Hematopoietic multipotent progenitor cell treated with erythropoietin and hydrocortisone succinate and interleukin-3 and kit ligand, for 8 days (in vitro differentiated cells): ENCODE results near the gene ZC3H6.
"Not testable (repeated sequence)": the region's sequence is repeated elsewhere in the genome, so short reads cannot be mapped to it uniquely, and the experiment has no call there.

Experiments
- DNase-seq: peaks from one replicate; pipeline ENCODE4 v3.0.0-alpha.2; 2015

ZC3H6 gene

DNA sequence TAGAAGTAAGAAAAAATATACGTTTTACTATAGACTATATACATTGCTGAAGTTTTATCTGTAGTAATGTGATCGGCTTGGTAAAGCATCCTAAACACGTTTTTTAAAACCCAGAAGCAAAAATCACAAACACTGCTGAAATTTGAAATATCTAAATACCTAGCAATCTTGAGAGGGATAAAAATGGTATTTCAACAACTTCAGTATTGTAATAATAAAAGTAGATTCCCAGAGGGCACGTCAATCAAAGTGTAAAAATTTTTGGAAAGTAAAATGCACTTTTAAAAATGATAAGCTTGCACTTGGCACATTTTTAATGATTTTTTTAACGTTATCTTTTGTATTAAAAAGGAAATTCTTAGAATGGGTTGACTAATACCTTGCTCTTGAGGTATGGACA, 1.6 kb downstream of the ZC3H6 start:
- no peak for DNase-seq

DNA sequence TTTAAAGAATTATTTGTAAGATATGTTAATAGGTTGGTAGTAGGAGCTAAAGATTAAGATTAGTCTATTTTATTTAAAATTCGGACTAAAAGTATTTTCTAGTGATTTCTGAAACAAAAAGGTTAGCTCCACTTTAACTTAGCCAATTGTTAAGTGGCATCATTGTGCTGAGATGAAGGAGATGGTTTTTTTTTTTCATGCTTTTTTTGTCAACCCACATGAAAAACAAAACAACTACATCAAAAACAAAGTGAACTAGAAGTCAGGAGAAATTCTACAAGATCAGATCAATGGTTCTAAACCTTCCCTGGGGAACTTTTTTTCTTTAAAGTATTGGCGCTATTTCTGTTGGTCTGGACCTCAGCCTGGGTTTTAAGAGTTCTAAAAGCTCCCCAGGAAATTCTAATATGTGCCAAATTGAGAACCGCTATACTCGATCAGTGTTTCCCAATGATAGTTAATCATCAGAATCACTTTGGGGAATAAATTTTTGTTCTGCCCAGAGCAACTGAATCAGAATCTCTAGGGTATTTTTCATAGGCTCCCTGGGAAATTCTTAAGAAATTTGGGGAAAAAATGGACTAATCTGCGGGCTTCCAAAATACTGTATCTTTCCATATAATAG, 2.3 kb downstream of the ZC3H6 start:
- DNase-seq: no peak

DNA sequence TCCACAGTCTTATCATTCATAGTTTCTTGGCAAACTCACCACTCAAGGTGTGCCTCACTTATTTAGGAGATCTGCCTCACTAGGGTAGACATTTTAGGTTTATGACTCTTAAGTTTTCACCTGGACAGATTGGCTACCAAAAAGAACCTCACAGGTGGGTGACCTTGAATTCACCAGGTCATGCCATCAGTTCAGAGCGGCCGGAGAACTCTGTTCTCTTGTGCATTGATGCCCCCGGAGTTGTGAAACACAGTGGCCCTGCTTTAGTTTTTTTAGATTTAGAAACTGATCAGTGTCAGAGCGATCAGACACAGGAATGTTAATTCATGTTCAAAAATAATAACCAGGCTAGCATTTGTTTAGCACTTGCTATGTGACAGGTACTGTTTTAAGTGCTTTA, 6.7 kb downstream of the ZC3H6 start:
- DNase-seq: not testable (repeated sequence)

DNA sequence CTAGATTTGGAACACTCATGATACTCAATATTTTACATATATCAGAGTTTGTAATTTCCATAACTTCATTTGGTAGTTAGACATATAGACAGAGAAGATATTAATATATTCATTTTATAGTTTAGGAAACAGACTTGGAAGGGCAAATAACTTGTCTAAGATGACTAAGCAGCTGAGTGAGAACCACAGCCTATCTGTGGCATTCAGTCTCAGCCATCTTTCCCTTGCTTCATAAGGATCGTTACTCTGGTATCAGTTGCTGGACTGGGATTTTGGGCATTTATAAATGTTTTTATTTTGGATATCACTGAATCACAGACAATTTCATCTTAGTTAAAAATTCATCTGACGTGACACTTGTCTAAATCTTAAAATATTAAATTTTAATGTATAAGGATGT, 8.1 kb downstream of the ZC3H6 start:
- DNase-seq: not testable (repeated sequence)

DNA sequence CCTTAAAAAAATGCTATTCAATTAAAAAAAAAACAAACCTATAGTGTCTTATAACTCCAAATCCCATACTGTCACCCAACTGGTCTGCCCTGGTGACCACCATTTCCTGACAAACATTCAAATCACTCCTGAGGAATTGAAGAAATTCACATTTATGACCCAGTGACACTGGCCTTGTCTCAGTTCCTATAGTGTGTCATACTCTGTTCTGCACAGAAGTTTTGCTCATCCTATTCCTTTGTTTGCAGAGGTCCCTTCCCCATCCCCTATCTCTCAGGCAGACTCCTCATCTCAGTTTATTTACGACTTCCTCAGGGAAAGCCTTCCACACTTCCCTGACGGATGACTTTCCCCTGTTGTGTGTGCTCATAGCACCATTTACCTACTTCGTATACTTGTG, 14.7 kb downstream of the ZC3H6 start:
- no peak for DNase-seq

DNA sequence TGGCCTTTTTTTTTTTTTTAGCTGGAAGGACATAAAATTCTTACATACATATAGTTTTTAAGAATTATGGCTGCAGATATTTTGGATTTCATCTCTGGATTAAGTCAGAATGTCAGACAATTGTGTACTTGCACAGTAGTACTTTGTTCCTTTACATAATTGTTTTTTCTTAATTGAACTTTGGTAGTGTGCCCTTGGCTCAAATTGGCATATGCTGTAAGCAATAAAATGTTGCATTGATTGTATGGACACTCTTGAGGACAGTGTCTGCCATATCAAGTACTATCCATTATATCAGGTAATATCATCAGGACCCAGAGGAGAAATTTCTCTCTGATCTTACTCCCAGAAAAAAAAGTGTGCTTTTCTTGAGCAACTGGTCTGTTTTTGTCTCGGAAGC, 15.3 kb downstream of the ZC3H6 start:
- no peak for DNase-seq

DNA sequence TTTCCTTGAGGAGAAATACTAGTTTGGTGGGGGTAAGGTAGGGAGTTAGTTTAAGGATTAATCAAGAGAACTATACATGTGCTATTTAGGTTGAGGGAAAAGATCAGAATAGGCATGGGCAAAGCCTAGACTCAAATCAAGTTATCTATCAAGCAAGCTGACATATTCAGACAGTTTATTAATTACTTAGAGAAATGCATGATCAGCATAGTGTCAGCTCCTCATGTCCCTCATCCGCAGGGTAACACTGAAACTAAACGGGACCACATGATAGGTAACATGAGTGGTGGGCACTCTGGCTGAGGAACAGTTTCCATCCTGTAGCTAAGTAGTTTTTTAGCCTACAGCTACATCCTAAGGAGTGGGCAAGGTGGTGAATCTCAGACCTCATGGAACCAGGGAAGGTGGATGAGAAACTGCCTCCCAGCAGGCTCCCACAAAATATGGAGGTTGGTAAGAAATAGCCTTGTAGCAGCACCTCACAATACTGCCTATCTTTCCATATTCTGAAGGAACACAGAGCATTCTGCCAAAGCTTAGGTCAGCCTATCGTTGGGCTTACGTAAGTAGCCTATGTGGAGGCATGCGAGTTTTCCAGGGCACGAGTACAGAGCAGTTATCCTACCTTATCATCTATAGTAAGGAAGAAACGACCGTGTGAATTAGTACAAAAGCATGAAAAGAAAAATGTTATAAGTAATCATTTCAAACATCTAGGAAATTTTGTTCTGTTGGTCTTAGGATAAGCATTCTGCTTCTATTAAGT, 18.4 kb downstream of the ZC3H6 start:
- no peak for DNase-seq

DNA sequence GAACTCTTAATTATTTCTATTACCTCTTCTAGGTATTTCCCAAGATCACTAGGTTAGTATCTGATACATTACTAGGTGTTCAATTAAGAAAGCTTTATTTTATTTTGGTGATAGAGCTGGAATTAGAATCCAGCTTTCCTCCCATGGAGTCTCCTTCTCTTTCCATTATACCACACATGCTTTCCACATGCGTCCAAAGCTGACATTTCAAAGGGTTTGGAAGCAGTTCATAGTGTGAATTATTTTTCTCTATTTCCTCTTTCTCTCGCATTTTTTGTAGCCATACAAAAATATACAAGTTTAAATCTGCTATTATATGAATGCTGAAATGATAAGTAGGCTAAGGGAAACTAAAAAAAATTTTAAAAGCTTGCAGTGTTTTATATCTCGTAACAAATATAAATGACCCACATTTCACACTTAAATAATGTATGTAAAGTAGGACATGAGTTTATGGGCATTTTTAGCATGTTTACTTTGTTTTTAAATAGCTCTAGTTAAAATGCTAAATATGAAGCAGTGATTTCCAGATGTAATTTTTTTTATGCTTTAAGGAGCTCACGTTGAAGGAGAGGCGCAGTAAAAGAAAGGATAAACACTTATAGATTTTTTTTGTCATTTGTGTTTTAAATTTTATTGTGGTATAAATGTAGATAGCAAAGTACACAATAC, 20.1 kb downstream of the ZC3H6 start:
- DNase-seq: no peak

DNA sequence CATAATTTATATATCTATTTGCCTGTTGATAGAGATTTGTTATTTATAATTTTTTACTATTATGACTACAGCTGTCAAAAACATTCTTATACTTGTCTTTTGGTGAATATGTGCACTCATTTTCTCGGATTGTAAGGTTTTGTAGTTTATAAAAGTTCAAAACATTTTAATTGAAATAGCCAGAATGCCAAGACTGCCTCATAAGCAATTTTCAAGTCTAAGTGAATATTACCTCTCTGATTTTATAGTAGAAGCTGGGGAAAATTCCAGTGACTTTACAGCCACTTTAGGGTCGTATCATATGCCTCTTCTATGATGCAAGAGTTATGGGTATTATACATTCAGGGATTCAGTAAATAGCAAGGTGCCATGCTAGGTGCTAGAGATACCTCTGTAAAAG, 21.0 kb downstream of the ZC3H6 start:
- DNase-seq: no peak

DNA sequence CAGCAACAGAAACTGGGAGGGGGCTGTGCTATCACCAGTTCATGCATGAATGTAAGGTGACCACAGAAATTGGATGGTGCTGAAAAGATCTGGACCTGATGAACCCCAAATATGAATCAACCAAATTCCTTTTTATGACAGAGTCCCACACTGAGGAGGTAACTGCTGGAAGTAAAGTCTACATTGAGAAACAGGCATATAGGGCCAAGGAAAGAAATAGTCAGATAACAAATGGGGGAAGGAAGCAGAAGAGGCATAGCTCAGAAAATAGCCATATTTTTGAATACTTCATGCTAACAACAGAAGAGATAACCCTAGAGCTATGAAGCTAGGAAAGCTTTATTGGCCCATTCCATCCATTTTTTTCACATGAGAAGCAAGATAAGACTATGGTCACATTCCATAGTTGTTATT, 25.8 kb downstream of the ZC3H6 start:
- DNase-seq: peak; percentile 70

DNA sequence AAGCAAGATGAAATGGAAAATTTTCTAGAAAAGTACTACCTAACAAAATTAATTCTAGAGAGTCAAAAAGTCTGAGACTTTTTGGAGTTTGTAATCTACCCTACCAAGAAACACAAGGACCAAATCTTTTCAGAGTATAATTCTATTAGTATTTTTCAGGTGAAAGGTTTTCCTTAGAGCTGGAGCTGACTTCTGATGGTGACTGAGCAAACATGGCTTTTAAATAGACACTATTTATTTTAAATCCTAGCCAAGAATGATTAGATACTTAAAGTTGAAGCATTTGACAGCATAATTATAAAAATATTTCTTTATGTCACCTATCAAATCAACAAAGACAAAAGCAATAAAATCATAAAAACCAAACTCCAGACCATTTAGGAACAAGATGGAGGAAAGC, 26.6 kb downstream of the ZC3H6 start:
- DNase-seq: no peak

DNA sequence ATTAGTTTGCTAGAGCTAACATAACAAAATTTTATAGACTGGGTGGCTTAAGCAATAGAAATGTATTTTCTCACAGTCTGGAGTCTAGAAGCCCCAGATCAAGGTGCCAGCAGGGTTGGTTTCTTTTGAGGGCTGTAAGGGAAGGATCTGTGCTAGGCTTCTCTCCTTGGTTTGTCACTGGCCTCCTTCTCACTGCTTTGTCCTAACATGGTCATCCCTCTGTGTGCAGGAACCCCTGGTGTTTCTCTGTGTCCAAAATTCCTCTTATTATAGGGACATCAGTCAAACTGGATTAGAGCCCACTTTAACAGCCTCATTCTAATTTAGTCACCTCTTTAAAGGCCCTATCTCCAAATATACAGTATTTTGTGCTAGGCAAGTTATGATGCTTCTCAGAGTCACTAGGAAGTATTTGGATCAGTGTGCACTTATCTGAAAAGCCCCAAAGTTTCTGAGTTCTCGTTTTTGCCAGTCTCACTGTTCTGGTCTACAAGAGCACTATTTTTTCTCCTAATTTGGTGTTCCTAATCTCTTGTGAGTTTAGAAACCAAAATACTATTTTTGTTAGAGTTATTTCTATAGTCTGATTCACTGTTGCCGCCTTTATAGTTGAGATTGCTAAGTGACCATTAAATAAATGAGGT, 29.0 kb downstream of the ZC3H6 start:
- DNase-seq: peak; percentile 16

DNA sequence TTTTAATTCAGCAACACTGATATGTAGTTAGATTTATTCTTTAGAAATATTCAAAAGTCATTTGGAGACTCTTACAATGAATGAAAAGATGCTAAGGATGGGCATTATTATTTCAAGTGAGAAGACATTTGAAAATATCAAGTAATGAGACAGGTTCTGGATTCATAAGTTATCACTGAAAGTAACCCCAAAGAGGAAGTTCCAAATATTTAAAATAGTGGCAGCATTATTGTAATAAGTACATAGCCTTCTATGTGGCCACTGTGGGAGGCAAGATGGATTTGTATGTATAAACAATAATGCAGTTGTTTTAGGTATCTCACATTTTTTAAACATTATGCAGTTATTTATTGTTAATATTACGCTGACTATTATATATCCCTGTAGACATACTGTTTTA, 29.7 kb downstream of the ZC3H6 start:
- DNase-seq: no peak

DNA sequence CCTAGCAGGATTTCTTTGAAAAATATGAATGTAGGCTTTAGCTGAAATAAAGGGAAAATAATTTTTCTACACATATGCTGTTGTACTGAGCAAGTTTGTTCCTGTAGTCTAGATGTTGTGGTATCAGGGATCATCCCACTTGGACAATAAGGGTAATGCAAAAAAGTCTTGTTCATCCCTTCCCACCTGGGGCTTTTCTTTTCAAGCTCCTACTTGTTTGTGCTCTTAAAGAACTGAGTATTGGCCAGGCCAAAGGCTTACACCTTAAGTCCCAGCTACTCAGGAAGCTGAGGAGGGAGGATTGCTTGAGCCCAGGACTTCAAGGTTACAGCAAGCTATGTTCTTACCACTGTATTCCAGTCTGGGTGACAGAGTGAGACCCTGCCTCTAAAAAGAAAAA, 35.5 kb downstream of the ZC3H6 start:
- DNase-seq: peak; percentile 25

DNA sequence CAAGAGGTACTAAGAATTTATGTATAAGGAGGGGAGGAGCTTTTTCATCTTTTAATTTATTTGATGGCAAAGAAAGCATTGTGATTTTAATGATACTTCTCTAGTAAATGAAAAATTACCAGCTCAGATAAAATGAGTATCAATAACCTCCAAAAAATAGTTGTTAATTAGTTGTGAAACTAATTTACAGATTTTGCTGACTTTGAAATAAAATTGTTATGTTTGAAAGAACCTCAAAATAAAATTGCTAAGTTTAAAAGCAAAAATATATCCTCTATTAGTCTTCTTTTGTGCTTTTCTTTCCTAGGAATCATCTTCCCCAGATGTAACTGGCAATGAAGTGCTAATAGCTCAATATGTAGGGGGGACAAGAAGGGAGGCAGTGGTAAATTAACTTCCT, 36.5 kb downstream of the ZC3H6 start:
- DNase-seq: no peak

DNA sequence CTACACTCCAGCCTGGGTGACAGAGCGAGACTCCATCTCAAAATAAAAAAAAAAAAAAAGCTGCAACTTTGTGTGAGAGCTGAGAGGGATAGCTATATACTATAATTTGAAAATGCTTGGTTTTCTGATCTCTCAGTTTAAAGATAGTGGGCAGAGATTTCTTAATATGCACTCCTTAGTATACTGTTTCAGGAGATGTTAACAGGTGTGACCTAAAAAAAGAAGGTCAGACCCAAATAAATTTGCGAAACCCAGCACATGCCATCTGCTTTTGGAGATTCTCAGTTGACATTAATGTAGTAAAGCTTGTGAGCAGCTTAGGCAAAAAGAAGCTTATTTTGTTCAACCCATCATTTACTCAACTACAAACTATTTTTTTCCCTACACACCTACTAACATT, 37.4 kb downstream of the ZC3H6 start:
- no peak for DNase-seq

DNA sequence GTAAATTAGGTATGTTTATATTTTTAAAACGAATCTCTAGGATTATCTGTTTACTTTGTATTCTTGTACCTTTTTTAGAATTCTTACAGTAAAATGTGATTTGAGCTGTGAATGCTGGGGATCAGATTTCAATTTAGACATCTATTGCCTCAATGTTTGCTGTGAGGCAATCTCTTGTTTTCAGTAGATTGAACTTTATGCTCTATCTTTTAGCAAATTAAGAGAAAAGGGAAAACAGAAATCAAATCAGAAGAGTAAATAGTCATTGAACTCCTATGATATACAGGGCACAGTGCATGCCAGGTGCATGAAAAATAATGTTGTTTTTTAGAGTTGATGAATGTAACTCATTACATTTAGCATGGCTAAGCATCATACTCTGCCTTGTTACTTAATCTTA, 39.5 kb downstream of the ZC3H6 start:
- no peak for DNase-seq

DNA sequence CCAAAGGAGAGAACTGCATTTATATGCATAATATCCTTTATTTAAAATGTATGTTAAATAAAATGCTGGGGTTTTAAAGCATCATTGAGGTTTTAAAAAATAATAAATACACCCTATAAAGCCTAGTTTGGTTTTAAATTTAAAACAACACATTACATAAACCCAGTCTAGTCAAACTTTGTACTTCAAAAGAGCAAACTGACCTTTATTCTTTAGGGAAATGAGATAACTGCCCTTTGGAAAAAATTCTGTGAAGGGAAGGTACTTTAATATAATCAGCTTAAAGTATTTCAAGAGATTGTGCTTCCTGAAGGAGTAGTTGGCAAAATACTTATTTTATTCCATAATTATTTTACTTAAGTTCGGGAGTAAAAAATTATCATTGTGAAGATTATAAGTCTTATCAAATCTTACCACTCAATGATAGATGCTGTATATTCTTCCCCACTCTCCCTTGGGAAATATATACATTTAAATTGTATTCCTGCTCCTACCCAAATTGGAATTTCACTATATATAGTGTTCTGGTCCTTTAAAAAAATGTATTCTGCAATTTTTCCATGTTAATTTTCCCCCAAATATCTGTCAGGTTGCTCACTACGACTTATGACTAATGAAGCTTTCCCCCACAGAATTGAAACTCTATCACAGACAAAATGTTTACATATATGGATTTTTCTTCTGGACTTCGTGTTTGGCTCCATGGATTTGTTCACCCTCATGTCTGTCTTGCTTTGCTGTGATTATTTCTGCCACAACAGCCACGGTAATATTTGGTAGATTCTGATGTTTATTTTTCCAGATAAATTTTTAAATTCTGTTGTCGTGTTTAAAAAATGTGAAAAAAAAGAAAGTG, 42.1 kb downstream of the ZC3H6 start:
- DNase-seq: no peak

DNA sequence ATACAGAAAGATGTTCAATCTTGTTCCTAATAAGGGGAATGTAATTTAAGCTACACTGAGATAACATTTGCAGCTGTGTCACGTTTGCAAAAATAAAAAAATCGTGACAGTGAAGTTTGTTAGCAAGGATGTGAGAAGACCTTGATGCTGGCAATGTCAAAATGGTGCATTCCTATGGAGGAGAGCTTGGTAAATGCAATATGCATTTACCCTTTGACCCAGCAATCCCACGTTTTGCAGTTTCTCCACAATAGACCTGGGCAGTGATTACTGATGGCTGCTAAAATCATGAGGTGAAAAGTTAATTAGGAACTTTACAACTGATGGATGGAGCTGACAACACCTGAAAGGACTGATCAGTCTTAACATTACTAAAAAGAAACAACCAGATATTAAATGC, 43.1 kb downstream of the ZC3H6 start:
- no peak for DNase-seq

DNA sequence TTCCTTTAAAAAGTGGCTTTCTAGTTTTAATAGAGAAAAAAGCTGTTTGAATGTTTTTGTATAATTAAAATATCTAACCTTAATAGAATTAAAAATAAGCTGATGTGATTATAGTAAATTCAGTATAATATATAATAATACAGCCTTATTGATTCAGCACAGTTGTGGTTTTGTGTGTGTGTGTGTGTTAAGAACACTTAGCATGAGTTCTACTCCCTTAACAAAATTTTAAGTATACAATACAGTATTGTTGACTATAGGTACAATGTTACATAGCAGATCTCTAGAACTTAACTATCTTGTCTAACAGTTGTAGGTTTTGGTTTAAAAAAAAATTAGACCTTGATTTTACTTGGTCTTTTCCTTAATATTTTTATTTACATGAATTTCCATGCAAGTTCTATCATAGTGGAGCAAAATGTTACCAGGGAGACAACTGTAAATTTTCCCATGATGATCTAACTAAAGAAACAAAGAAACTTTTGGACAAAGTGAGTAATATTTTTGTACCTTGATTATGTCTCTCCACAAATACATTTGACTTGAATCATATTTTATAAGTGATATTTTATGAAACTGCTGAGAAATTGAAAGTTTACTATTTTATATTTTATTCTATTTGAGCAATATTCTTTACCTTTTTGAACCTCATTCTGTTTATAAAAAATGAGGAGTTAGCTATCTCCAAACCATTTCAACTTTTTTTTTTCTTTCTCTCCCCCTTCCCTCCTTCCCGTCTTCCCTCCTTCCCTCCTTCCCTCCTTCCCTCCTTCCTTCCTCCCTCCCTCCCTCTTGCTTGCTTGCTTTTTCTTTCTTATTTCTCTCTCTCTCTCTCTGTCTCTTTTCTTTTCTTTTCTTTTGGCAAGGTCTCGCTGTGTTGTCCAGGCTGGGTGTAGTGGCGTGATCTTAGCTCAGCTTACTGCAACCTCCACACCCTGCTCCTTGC, 46.3 kb downstream of the ZC3H6 start:
- no peak for DNase-seq

DNA sequence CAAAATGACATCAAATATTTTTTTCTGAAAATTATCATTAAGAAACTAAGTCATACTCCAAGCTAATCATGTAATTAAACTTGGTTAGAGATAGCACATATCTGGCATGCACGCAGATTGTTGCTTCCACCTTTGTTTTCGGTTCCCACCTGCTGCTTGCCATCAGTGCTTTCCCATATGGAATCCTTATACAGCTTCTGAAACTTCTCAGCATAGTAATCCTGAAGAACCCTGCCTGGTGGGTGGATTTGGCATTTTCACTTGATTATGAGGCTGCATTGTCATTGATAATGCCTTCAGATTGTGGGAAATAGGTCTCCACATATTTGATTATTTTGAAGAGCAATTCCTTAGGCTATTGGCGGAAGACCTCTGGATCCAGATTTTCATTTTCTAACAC, 47.5 kb downstream of the ZC3H6 start:
- no peak for DNase-seq
